Muscle layer of duodenum (tissue), 2 donors: Measurements from ENCODE around the gene IQSEC3.

Experiments
- H3K27ac ChIP-seq: one replicate; pipeline ENCODE4 v1.7.0; 2013; ENCODE audit warnings: mild to moderate bottlenecking, low read length
- H3K27me3 ChIP-seq: one replicate; pipeline ENCODE4 v1.7.0; 2013; ENCODE audit warnings: low read depth, mild to moderate bottlenecking, control low read depth, low read length
- H3K36me3 ChIP-seq, 2 donors: one replicate each; pipeline ENCODE4 v1.7.0; 2013; ENCODE audit warnings: low read length in 2 of 2, control low read depth in 1 of 2, mild to moderate bottlenecking in 1 of 2; ENCODE audit not compliant: insufficient read depth in 2 of 2, control insufficient read depth in 1 of 2
- H3K4me1 ChIP-seq, 2 donors: one replicate each; pipeline ENCODE4 v1.7.0; 2013; ENCODE audit warnings: low read length in 2 of 2, mild to moderate bottlenecking in 2 of 2, control low read depth in 1 of 2, moderate library complexity in 1 of 2; ENCODE audit not compliant: insufficient read depth in 2 of 2, control insufficient read depth in 1 of 2
- H3K4me3 ChIP-seq, 2 donors: one replicate each; pipeline ENCODE4 v1.7.0; 2013; ENCODE audit warnings: low read length in 2 of 2, low read depth in 1 of 2, mild to moderate bottlenecking in 1 of 2
- H3K9me3 ChIP-seq, 2 donors: one replicate each; pipeline ENCODE4 v1.7.0; 2013; ENCODE audit warnings: low read length in 2 of 2, control low read depth in 1 of 2, mild to moderate bottlenecking in 1 of 2; ENCODE audit not compliant: control insufficient read depth in 1 of 2
- donor health status: healthy.

IQSEC3 gene

DNA sequence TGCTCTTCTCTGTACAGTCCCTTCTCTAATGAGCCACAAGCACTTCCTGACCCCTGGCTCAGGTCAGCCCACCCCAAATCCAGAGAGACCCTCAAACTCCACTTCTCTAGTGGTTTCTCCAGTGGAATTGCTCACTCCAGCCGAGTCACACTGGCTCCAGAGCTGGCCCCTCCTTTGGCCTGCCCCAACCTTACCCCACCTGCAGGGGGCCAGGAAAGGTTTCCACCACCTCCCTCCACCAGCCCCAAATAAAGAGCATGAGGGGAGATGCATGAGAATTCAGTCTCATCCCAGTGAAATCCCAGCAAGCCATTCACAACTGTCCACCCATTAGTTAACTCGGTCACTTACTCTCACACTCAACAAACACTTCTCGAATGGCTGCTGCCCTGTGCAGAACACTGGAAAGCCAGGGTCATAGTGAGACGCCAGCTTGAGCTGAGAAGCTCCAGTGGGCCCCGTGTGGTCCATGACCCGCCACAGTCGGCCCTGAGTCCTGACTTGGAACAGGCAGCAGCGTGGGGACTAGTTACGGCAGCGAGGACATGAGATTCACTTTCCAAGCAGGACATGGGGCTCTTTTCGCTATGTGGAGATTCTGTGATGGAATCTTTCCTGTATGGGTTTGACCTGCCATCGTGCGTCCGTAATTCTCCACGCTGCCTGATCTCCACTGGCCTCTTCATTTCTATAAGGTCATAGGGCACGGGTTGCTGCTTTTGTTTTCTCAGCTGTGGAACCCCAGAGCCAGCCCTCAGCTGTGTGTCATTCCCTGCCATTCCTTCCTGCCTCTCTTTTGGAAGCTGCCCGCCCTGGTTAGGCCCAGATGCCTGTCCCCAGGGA, 103.2 kb downstream of the IQSEC3 start:
- Histone ChIP-seq H3K4me1 (peaks cover 0 to 5% of the 10 kb centered on the region in 2 donors), H3K36me3 (no peaks in the 10 kb centered on the region), H3K9me3 (no peaks in the 10 kb centered on the region), H3K27ac (no peak overlapping the region), H3K27me3 (no peaks in the 10 kb centered on the region), H3K4me3 (no peak overlapping the region)

DNA sequence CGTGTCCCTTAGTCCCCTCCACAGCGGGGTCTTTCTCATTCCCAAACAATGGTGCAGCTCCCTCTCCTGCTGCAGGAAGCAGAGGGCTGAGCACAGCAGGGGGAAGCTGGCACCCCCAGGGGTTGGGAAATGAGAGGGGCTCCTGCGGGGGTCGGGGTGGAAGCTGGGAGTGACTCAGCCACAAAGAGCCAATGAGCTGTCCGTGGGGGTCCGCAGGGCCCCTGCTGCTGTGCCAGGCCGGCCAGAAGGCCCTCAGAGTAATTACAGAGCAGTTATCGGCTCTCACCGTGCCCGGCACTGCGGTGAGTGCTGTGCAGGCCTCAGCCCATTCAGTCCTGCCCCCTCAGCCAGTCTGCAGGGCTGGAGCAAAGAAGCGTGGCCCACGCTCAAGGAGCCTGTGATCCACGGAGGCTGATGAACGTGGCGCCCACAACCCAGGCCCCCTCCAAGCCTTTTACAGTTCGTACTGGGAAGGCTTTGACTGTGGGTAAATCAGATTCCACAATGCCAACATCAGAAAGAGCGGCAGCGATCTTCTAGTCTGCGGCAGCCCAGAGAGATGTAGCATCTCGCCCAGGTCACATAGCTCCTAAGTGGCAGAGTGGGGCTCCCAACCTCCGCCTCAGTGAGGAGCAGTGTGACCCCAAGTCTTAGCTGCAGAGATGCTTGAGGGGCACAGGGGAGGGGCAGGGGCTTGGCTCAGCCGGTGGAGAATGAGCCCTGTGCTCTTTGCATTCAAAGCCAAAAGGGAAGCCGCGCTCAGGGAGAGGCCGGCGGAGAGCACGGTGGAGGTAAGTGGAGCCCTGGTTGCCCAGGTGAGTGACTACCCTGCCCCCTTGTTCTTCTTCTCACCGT, 104.0 kb downstream of the IQSEC3 start:
- H3K4me1 ChIP-seq: peaks cover 0 to 9% of the 10 kb centered on the region in 2 donors

DNA sequence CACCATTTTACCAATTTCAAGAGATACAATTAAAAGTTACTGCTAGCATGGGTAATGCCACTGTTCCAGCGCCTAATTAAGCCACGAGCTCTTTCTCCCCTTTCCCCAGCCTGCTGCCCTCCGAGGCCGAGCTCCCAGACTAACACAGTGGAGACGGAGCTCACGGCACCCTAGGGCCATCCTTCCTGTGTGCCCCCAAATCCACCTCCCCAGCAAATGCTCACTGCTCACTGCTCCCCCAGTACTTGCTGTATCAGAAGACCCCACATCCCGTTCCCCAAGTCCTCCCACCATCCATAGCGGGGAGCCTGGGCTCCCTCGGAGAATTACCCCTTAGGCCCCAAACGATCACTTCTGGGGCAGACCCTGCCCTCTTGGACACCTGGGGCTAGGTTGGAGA, 104.7 kb downstream of the IQSEC3 start:
- Histone ChIP-seq H3K36me3 (no peaks in the 10 kb centered on the region), H3K9me3 (no peaks in the 10 kb centered on the region), H3K27me3 (no peaks in the 10 kb centered on the region), H3K4me3 (no peak overlapping the region), H3K4me1 (peaks cover 0 to 14% of the 10 kb centered on the region in 2 donors), H3K27ac (no peak overlapping the region)

More for the DNA sequence above, 104.0 kb downstream of the IQSEC3 start:
- Histone ChIP-seq H3K4me3 (no peak overlapping the region), H3K9me3 (no peaks in the 10 kb centered on the region), H3K27me3 (no peaks in the 10 kb centered on the region), H3K36me3 (no peaks in the 10 kb centered on the region), H3K27ac (no peak overlapping the region)

DNA sequence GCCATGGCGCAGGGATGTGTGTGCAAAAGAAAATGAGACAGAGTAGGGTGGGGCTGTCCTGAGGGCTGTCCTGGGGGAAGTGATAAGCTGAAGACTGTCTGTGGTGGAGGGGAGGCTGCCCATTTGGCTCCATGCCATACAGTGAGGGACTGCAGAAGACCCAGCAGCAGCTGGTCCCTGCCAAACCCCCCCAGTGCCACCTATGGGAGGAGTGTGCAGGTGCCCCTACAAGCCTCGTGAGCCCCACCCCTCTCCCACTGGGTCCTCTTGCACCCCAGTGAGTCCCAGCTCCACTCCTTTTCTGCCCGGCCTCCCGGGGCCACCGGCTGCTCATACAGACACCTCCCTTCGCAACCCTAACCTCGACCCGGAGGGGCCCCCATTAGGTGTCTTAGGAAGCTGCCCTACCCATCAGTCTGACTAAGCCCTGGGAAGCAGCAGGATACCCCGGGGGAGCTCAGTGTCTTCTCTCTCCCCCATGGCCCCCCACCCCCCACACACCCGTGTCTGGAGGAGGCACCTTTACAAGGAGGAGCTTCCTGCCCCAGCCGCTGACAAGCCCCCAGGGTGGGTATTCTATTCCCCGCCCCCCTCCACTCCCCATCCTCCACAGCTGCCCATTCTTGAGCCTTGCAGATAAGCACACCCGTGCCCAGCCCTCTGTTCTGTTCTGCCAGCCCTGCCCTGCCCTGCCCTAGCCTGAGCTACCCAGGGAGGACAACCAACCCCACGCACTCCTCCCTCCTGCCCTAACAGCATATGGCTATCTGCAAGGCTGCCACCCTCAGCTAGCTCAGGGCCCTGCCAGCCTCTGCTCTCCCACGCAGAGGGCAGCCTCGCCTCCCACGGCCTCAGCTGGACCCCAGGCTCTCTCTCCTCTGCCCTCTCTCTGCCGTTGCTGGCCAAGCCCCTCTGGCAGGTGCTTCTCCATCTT, 105.4 kb downstream of the IQSEC3 start:
- no peaks in the 10 kb centered on the region for H3K9me3 ChIP-seq
- H3K4me1 ChIP-seq: peaks cover 0 to 18% of the 10 kb centered on the region in 2 donors
- no peaks in the 10 kb centered on the region for H3K36me3 ChIP-seq
- H3K27ac ChIP-seq: no peak overlapping the region
- no peaks in the 10 kb centered on the region for H3K27me3 ChIP-seq
- no peak overlapping the region for H3K4me3 ChIP-seq

DNA sequence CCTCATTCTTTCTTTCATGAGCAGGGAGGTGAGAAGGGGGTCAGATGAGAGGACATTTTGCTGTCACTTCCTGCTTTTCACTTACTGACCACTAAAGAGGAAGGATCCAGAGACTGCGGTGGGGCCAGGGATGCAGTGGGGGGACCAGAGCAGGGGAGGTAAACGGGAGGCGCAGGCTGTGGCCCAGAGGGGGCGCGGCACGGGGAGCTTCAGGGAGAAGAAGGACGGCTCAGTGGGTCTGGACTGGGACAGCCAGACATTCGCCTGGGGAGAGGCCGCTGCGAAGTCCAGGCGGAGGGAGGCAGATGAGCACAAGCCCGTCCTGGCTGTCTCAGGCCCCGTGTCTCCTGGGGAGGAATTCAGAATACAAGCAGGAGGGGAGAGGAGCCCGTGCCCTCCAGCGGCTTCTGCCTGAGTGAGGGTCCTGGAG, 106.2 kb downstream of the IQSEC3 start:
- Histone ChIP-seq H3K4me3 (no peak overlapping the region), H3K27ac (no peak overlapping the region), H3K36me3 (no peaks in the 10 kb centered on the region), H3K27me3 (no peaks in the 10 kb centered on the region), H3K9me3 (no peaks in the 10 kb centered on the region), H3K4me1 (peaks cover 0 to 24% of the 10 kb centered on the region in 2 donors)

DNA sequence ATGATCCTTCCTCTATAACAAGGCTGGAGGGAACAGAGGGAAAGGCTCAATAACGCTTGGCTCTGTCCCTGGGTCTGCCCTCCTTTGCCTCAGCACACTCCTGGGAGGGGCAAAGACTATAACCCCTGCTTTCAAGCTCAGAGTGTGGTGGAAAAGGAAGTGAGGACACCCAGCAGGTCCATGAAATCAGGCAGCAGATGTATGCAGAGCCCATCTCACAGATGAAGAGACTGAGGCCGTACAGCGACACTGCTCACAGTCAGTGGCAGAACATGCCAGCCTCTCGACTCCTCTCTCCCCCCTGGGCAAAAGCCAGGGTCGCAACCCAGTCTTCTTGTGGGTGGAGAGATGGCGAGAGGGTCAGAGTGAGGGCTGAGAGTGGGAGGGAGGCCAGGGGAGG, 107.6 kb downstream of the IQSEC3 start:
- Histone ChIP-seq H3K4me3 (no peak overlapping the region), H3K27me3 (peaks cover 1% of the 10 kb centered on the region), H3K4me1 (peaks cover under 1 to 26% of the 10 kb centered on the region in 2 donors), H3K9me3 (no peaks in the 10 kb centered on the region), H3K27ac (no peak overlapping the region), H3K36me3 (no peaks in the 10 kb centered on the region)

DNA sequence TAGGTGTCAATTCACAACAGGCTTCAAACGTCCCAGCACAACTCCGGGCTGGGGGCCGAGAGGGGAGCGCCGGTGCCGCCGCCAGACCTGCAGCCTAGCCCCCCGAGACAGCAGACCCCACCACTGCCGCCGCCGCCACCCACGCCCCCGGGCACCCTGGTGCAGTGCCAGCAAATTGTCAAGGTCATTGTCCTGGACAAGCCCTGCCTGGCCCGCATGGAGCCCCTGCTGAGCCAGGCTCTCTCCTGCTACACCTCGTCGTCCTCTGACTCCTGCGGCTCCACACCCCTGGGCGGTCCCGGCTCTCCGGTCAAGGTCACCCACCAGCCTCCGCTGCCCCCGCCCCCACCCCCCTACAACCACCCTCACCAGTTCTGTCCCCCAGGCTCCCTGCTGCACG, 108.0 kb downstream of the IQSEC3 start:
- Histone ChIP-seq H3K4me1 (peaks cover 5 to 30% of the 10 kb centered on the region in 2 donors), H3K27me3 (peaks cover 3% of the 10 kb centered on the region)

DNA sequence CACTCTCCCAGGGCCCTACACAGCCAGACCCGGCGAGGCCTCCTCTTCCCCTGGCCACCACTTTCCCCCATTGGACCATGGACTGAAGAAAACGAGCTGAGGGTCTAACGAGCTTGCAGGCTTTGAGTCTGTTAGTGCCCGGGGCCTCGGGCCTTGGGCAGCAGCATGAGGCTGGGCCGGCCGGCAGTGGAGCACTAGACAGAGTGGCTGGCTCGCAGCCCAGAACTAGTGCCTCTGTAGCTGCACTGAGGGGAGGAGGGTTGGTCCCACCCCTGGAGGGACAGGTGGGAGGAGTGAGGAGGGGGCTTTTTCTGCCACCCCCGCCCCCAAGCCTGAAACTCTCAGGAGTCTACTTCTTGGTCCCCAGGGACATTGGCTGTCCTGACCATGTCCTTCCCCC, 108.7 kb downstream of the IQSEC3 start:
- H3K4me1 ChIP-seq: peaks cover 12 to 36% of the 10 kb centered on the region in 2 donors
- H3K27me3 ChIP-seq: peaks cover 3% of the 10 kb centered on the region
- H3K27ac ChIP-seq: no peak overlapping the region
- H3K4me3 ChIP-seq: no peak overlapping the region
- no peaks in the 10 kb centered on the region for H3K36me3 ChIP-seq
- H3K9me3 ChIP-seq: no peaks in the 10 kb centered on the region

More for the DNA sequence above, 108.0 kb downstream of the IQSEC3 start:
- no peaks in the 10 kb centered on the region for H3K36me3 ChIP-seq
- no peak overlapping the region for H3K4me3 ChIP-seq
- no peaks in the 10 kb centered on the region for H3K9me3 ChIP-seq
- H3K27ac ChIP-seq: no peak overlapping the region

DNA sequence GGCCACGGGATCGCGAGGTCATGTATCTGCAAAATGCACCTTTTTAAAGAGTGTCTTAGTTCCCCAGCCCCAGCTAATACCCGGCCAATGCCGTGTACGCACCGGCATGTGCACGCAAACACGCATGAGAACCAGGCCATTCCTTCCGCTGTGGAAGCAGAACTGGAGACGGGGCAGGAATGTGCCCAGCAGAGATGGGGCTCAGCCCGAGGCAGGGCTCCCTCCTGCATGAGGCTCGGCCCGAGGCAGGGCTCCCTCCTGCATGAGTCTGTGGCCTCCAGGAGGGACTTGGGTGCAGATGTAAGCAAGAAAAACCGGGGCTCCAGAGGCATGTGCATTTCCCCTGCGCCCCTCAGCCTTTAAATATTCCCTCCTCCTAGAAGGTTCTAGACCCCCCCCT, 109.2 kb downstream of the IQSEC3 start:
- H3K4me1 ChIP-seq: peaks cover 13 to 36% of the 10 kb centered on the region in 2 donors
- H3K27ac ChIP-seq: no peak overlapping the region
- peaks cover 3% of the 10 kb centered on the region for H3K27me3 ChIP-seq
- no peaks in the 10 kb centered on the region for H3K9me3 ChIP-seq
- H3K36me3 ChIP-seq: no peaks in the 10 kb centered on the region
- no peak overlapping the region for H3K4me3 ChIP-seq

DNA sequence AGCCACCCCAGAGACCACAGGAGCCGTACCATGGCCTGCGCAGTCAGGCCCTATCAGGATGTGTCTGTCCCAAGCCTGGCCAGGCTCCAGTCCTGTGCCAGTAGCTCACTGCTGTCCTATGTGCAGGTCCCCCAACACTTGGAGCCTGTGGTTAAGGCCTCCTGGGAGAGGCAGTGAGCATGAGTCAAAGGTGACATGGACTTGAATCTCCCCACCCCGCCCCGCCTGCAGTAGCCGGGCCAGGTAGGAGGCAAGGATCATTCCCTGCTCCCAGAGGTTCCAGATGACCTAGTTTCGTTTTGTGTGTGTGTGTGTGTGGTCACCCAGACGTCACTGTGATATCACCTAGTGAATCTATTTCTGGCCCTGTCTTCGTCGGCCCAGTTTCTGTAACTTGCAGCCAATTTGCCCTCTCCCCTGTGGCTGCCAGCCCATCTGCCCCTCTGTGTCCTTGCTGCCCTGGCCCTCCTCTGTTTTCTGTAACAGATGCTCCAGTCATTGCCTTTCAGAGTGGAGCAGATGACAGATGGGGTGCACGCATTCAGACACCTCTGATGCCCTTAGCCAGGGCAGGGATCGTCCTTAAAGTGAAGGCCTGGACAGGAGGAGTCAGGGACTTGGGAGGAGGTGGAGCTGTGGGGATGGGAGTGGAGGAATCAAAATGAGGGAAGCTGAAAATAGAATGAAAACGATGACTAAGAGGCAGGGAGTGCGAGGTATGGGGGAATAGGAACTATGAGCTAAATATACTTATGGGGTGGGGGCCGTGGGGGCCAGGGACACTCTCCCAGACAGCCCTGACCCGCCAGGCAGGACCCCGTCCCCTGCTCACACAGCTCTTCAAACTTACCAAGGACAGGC, 110.0 kb downstream of the IQSEC3 start:
- peaks cover 3% of the 10 kb centered on the region for H3K27me3 ChIP-seq
- H3K4me1 ChIP-seq: peaks cover 13 to 36% of the 10 kb centered on the region in 2 donors
- no peaks in the 10 kb centered on the region for H3K36me3 ChIP-seq
- no peaks in the 10 kb centered on the region for H3K9me3 ChIP-seq
- H3K4me3 ChIP-seq: no peak overlapping the region
- H3K27ac ChIP-seq: peak overlapping the region; percentile 39
